ENCODE measurements around the gene SORCS2.

Gene SORCS2

GRCh38 chr4:7661846-7662506, 469.6 kb downstream of the SORCS2 start:
- in situ Hi-C loops (cut with MboI; ENCODE audit: low sequenced_read_pairs, unreplicated experiment) = no loop called here
- no peak for DNase-seq (ENCODE audit: low spot score)
- no peak for TF ChIP-seq CTCF (IDR thresholded peaks at IDR 0.05; ENCODE audit: borderline replicate concordance, control extremely low read depth, extremely low read depth, insufficient read depth, missing control alignments)

- DNase-seq (ENCODE audit: low spot score) = no peak
- TF ChIP-seq CTCF (IDR thresholded peaks at IDR 0.05; ENCODE audit: borderline replicate concordance, control extremely low read depth, extremely low read depth, insufficient read depth, missing control alignments) = no peak
- in situ Hi-C loops (cut with MboI; ENCODE audit: low sequenced_read_pairs, unreplicated experiment) = no loop called here
These were observed 470.1 kb downstream of the SORCS2 start for GRCh38 chr4:7662507-7662846.

- in situ Hi-C loops (cut with MboI; ENCODE audit: low sequenced_read_pairs, unreplicated experiment) = no loop called here
- TF ChIP-seq CTCF (IDR thresholded peaks at IDR 0.05; ENCODE audit: borderline replicate concordance, control extremely low read depth, extremely low read depth, insufficient read depth, missing control alignments) = no peak
- DNase-seq (ENCODE audit: low spot score) = no peak
These were observed 470.8 kb downstream of the SORCS2 start for GRCh38 chr4:7663075-7663541.

GRCh38 chr4:7664106-7664505, 471.8 kb downstream of the SORCS2 start:
- no peak for DNase-seq (ENCODE audit: low spot score)
- TF ChIP-seq CTCF (IDR thresholded peaks at IDR 0.05; ENCODE audit: borderline replicate concordance, control extremely low read depth, extremely low read depth, insufficient read depth, missing control alignments) = no peak
- in situ Hi-C loops (cut with MboI; ENCODE audit: low sequenced_read_pairs, unreplicated experiment) = no loop called here

- no peak for TF ChIP-seq CTCF (IDR thresholded peaks at IDR 0.05; ENCODE audit: borderline replicate concordance, control extremely low read depth, extremely low read depth, insufficient read depth, missing control alignments)
- DNase-seq (ENCODE audit: low spot score) = no peak
- in situ Hi-C loops (cut with MboI; ENCODE audit: low sequenced_read_pairs, unreplicated experiment) = no loop called here
These were observed 473.0 kb downstream of the SORCS2 start for GRCh38 chr4:7665321-7665720.

- no peak for TF ChIP-seq CTCF (IDR thresholded peaks at IDR 0.05; ENCODE audit: borderline replicate concordance, control extremely low read depth, extremely low read depth, insufficient read depth, missing control alignments)
These were observed 473.7 kb downstream of the SORCS2 start for GRCh38 chr4:7666011-7666410.

More at GRCh38 chr4:7666011-7666410, 473.7 kb downstream of the SORCS2 start:
- in situ Hi-C loops (cut with MboI; ENCODE audit: low sequenced_read_pairs, unreplicated experiment) = no loop called here
- DNase-seq (ENCODE audit: low spot score) = no peak

Measured in GM13976 (cell line).